ENCODE results near the gene CDCP2.

GRCh38 chr1:54120698-54121481, 31.9 kb downstream of the CDCP2 start:
- no peak for TF ChIP-seq NR2C2 (CRISPR knock-in tag; IDR thresholded peaks at IDR 0.05)
- no peak for TF ChIP-seq SMAD4 (CRISPR knock-in tag; IDR thresholded peaks at IDR 0.05)
- TF ChIP-seq CTCF (IDR thresholded peaks at IDR 0.05) = no peak
- TF ChIP-seq NFE2L1 (CRISPR knock-in tag; IDR thresholded peaks at IDR 0.05) = no peak
- no peak for TF ChIP-seq RORB (CRISPR knock-in tag; IDR thresholded peaks at IDR 0.05)
- no peak for TF ChIP-seq EMX1 (CRISPR knock-in tag; IDR thresholded peaks at IDR 0.05)
- no peak for TF ChIP-seq ATF2 (CRISPR knock-in tag; IDR thresholded peaks at IDR 0.05; ENCODE audit: borderline replicate concordance, low read depth)

Data from WTC11 (cell line).